Measurements from ENCODE around the gene SMOC2. TPM values are rescaled to one million over a fixed set of nuclear protein-coding genes. Genes with fewer than 3 reads are reported as not detected.

Gene SMOC2
- total RNA-seq, 1 donor from 2014 or later: 102 TPM

DNA sequence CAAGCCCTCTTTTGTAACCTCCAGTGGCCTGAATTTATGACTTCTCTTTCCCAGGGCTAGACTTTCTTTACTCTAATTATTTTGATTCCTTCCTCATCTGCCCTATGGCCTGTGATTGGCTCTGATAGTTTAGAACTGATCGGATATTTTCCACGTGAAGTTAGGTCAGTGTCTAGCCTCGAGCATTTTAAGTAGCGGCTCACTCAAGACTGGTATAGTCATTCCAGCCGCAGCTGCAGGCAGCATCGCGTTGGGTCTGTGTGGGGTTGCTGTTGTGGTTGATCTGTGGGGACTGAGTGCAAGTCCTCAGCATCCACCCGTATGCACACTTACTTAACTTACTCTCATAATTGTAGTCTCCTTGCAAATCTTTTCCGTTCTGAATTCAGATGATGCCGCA lies 105.7 kb downstream of the SMOC2 start:
- H3K27ac ChIP-seq: peak overlapping the region; percentile 58 to 77
- peaks cover 0 to 10% of the 10 kb centered on the region in 2 donors for H3K4me1 ChIP-seq
- no peaks in the 10 kb centered on the region for H3K27me3 ChIP-seq
- no peak overlapping the region for H3K4me3 ChIP-seq
- TF ChIP-seq, protein P1, sequence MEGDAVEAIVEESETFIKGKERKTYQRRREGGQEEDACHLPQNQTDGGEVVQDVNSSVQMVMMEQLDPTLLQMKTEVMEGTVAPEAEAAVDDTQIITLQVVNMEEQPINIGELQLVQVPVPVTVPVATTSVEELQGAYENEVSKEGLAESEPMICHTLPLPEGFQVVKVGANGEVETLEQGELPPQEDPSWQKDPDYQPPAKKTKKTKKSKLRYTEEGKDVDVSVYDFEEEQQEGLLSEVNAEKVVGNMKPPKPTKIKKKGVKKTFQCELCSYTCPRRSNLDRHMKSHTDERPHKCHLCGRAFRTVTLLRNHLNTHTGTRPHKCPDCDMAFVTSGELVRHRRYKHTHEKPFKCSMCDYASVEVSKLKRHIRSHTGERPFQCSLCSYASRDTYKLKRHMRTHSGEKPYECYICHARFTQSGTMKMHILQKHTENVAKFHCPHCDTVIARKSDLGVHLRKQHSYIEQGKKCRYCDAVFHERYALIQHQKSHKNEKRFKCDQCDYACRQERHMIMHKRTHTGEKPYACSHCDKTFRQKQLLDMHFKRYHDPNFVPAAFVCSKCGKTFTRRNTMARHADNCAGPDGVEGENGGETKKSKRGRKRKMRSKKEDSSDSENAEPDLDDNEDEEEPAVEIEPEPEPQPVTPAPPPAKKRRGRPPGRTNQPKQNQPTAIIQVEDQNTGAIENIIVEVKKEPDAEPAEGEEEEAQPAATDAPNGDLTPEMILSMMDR (IDR thresholded peaks at IDR 0.05): no peak
- intact Hi-C loops (cut with DNase I): no loop called here
- no peak for DNase-seq (ENCODE audit: low spot score in 2 of 2)
- H3K36me3 ChIP-seq: no peaks in the 10 kb centered on the region
- no peaks in the 10 kb centered on the region for H3K9me3 ChIP-seq

GRCh38 chr6:168550326-168550725 lies 109.3 kb downstream of the SMOC2 start:
- DNase-seq (ENCODE audit: low spot score in 2 of 2): peak in 1 of 2 donors; percentile 51

GRCh38 chr6:168554472-168554871 lies 113.5 kb downstream of the SMOC2 start:
- Histone ChIP-seq H3K9me3 (no peaks in the 10 kb centered on the region), H3K27ac (peak overlapping the region; percentile 56 to 63), H3K36me3 (peaks cover 0 to 6% of the 10 kb centered on the region in 2 donors), H3K4me1 (peaks cover 0 to 3% of the 10 kb centered on the region in 2 donors), H3K27me3 (no peaks in the 10 kb centered on the region), H3K4me3 (no peak overlapping the region)
- TF ChIP-seq, protein P1 (IDR thresholded peaks at IDR 0.05): no peak
- intact Hi-C loops (cut with DNase I): no loop called here
- DNase-seq (ENCODE audit: low spot score in 2 of 2): peak in 1 of 2 donors; percentile 64

More at GRCh38 chr6:168550326-168550725, 109.3 kb downstream of the SMOC2 start:
- H3K27me3 ChIP-seq: no peaks in the 10 kb centered on the region
- intact Hi-C loops (cut with DNase I): no loop called here
- H3K27ac ChIP-seq: no peak overlapping the region
- H3K36me3 ChIP-seq: peaks cover 0 to 6% of the 10 kb centered on the region in 2 donors
- no peak overlapping the region for H3K4me3 ChIP-seq
- H3K9me3 ChIP-seq: no peaks in the 10 kb centered on the region
- peaks cover 0 to 6% of the 10 kb centered on the region in 2 donors for H3K4me1 ChIP-seq
- TF ChIP-seq, protein P1 (IDR thresholded peaks at IDR 0.05): no peak

GRCh38 chr6:168554898-168555617 lies 114.1 kb downstream of the SMOC2 start:
- H3K27me3 ChIP-seq: no peaks in the 10 kb centered on the region
- H3K36me3 ChIP-seq: peaks cover 0 to 6% of the 10 kb centered on the region in 2 donors
- TF ChIP-seq, protein P1 (IDR thresholded peaks at IDR 0.05): no peak
- peak overlapping the region; percentile 56 to 63 for H3K27ac ChIP-seq
- no peak overlapping the region for H3K4me3 ChIP-seq
- H3K4me1 ChIP-seq: peaks cover 0 to 3% of the 10 kb centered on the region in 2 donors
- peak in 1 of 2 donors; percentile 51 for DNase-seq (ENCODE audit: low spot score in 2 of 2)
- intact Hi-C loops (cut with DNase I): no loop called here
- H3K9me3 ChIP-seq: no peaks in the 10 kb centered on the region

DNA sequence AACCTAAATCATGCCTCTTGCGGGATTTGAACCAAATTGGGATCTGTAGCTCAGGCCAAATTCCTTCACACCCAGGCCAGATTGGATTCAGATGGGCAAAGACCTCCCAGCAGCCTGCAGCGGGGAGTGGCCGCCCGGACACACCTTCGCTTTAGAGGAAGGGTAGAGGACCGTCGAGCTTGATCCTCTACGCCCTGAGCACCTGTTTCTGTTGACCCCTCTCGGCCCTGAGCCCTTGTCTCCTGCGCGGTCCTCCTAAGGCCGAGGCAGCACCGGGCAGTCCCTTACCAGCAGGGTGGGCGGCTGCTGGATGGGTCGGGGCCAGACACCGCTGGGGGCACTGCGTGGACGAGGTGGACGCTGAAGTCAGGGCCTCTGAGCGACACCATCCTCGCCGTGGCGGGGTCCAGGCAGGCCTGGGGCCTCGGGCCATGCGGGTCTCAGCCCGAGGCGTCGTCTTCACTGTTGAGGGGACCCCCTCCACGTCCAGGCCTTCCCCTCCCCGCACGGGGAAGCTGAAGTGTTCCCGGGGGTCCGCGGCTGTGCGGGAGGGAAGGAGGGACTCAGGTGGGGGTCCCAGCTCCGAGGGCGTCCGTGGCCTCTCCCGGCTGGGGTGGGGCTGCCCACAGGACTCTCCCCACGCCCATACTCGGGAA lies 114.8 kb downstream of the SMOC2 start:
- no peaks in the 10 kb centered on the region for H3K27me3 ChIP-seq
- peaks cover 0 to 3% of the 10 kb centered on the region in 2 donors for H3K4me1 ChIP-seq
- H3K9me3 ChIP-seq: no peaks in the 10 kb centered on the region
- intact Hi-C loops (cut with DNase I): no loop called here
- TF ChIP-seq, protein P1 (IDR thresholded peaks at IDR 0.05): no peak
- peaks cover 0 to 6% of the 10 kb centered on the region in 2 donors for H3K36me3 ChIP-seq
- peak overlapping the region in 1 of 2 donors; percentile 41 for H3K27ac ChIP-seq
- peak in 1 of 2 donors; percentile 63 for DNase-seq (ENCODE audit: low spot score in 2 of 2)
- H3K4me3 ChIP-seq: no peak overlapping the region

Data from ascending aorta (tissue), 2 donors.